IPS-18c (cell line): ENCODE measurements around the gene PDGFD.

Source experiments
- H3K4me3 ChIP-seq: 2 replicates; pipeline ENCODE4 v1.7.0; 2013; ENCODE audit warnings: low read depth, mild to moderate bottlenecking, low read length, moderate library complexity; ENCODE audit not compliant: insufficient read depth
- H3K9me3 ChIP-seq: one replicate; pipeline ENCODE4 v1.6.1; 2013; ENCODE audit warnings: mild to moderate bottlenecking, low read length, moderate library complexity; ENCODE audit not compliant: control insufficient read depth, insufficient read depth

The PDGFD gene

DNA sequence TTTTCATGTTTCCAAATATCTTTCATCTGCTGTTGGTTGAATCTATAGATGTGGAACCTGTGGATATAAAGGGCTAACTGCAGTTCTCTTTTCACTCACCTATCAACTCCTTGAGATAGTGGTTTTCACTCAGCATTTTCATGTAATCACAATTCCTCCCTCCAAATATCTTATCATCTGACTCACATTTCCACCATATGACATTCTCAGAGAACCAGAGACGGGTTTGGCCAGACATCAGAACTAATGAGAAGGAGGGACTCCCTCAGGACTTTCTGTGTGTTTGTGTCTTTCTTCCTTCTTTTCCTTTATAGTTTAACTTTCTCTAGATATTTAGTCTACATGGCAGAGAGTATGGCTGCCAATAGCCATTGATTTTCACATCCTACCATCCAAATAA lies 262.3 kb downstream of the PDGFD start:
- peaks cover 4% of the 10 kb centered on the region for H3K9me3 ChIP-seq
- H3K4me3 ChIP-seq, result no peak overlapping the region

DNA sequence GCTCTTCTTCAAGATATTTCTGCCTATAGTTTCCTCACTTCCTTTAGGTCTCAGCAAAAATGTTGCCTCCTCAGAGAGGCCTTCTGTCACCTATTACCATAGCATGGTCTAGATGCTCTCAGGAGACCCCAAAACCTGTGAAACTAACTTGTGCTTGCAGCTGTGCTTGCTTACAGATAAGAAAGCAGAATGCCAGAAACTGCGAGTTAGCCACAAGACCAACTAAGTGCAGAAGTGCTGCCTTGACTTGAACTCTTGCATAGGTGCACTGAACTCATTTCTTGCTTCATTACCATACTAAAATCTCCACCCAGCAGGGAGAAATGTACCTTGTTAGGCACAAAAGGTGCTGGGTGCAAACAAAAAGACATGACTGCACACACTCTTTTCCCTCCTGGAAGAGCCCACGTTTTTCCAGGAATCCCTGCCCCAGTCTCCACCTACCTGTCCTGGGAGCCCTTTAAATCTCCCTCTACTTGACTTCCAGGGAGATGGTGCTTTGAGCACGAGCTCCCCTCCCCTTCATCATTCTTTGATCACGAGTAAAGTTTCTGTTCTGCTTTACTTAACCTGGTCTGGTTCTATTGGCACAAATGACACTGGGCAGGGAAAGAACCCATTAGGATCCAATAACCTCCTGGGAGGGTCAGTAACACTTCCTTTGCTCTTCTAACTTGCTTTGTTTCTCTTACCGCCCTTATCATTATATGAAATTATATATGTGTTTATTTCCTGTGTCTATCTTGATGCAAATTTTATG lies 265.2 kb downstream of the PDGFD start:
- no peak overlapping the region for H3K4me3 ChIP-seq

DNA sequence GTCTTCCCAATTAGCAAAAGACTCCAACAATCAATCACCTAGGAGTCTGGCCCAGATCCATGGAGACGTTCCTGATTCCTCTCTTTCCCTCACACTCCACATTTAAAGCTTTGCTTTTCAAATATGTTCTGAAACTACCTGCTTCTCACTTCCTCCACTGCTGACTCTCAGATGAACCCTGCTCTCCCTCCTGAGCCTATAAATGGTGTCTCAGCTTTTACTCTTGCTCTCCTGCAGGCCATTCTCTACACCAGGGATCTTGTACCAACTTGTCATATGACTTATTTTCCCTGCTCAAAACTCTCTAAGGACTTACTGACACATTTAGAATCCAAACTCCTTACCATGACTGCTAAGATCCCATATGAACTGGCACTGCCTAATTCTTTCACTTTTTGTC lies 265.9 kb downstream of the PDGFD start:
- Histone ChIP-seq H3K4me3 (no peak overlapping the region), H3K9me3 (peaks cover 4% of the 10 kb centered on the region)

More for the DNA sequence above, 265.2 kb downstream of the PDGFD start:
- peaks cover 4% of the 10 kb centered on the region for H3K9me3 ChIP-seq

DNA sequence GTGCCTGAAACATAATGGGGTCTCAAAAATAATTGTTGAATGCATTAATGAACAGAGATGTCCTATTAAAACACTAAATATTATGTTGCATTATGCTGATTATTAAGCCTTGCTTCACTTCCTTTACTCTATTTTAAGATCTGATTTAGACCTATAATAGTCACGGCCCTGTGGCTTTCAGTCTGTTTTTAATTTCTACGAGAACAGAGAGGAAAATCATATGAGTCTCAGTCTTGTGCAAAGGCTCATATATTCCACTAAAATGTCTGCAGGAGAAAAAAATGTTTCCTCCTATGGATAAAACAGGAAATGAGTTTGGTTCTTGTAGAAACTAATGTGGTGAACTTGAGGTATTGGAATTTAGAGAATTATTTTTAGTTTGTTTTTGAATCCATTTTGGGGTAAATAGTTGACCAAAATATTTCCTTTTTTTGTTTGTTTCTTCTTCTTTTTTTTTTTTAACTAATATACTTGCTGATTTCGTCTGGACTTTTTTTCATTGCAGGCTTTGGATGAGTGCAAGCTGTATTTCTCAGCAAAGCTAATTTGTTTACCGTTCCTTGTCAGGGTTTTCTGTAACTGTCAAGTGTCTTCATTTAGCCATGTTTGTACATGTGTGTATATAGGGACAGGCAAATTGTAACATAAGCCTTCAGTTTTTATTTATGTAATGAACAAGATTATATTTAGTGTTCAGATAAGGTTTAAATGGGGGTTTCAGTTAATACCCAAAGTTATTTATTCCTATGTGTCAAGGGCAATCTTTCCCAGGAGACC lies 266.6 kb downstream of the PDGFD start:
- peaks cover 4% of the 10 kb centered on the region for H3K9me3 ChIP-seq
- H3K4me3 ChIP-seq, result no peak overlapping the region

DNA sequence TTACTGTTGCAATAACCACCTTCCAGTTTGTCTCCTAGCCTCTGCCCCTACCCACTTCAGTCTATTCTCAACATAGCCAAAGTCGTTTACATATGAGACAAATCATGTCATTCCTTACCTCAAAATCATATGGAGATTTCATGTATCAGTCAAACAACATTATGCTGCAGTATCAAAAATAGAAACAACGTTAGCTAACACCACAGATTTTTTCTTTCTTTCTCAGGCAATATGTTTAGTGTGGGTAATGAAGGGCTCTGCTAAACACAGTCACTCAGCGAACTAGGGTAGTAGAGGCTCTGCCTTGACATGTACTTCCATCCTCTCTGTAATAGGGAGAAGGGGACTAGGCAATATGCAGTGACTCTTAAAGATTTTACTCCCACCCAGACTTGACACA lies 268.8 kb downstream of the PDGFD start:
- no peak overlapping the region for H3K4me3 ChIP-seq
- H3K9me3 ChIP-seq, result peaks cover 4% of the 10 kb centered on the region

DNA sequence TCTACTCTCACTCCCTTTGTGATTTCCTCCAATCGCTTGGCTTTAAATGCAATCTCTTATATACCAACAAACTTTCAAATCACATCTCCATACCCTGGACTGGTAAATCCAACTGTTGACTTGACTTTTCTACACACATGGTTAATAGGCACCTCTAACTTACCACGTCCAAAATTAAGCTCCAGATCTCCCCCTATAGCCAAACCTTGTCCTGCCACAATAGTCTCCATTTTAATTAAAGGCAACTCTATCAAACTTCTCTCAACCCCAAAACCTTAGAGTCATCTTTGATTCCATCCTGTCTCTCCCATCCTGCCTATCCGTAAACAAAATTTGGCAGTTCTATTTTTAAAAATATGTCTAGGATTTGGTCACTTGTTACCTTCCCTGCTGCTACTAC lies 269.3 kb downstream of the PDGFD start:
- Histone ChIP-seq H3K9me3 (peaks cover 4% of the 10 kb centered on the region), H3K4me3 (no peak overlapping the region)

DNA sequence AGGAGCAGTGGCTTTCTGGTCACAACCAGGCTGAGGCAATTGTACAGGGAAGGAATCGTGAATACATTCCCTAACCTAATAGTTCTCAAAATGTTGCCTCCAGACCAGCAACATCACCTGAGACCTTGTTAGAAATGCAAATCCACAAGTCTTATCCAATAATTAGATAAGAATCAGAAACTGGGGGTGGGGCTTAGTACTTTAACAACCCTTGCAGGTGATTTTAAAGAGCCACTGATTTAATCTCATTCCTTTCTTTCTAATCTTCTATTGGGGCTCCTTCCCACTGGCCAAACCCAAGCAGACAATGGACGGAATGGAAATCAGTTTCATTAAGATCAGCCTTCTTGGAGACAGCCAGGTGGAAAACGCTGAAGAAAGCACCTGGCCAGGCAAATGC lies 269.9 kb downstream of the PDGFD start:
- no peak overlapping the region for H3K4me3 ChIP-seq
- H3K9me3 ChIP-seq, result peaks cover 4% of the 10 kb centered on the region

DNA sequence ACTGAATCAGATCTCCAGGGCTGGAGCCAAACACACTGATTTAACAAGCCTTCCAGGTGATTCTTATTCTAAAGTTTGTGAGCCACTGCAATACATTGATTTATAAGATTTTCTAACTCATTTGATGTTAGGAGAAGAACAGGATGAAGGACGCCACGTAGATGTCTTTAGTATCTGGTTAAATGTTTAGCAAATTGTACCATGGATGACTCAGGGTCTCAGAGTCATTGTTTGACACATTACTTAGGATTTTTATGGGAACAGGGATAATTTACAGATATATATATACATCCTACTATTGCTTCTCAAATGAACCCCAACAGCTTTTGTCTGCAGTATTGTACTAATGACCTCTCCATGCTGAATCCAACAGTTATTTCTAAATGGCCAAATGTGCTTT lies 270.6 kb downstream of the PDGFD start:
- Histone ChIP-seq H3K4me3 (no peak overlapping the region), H3K9me3 (peaks cover 4% of the 10 kb centered on the region)

DNA sequence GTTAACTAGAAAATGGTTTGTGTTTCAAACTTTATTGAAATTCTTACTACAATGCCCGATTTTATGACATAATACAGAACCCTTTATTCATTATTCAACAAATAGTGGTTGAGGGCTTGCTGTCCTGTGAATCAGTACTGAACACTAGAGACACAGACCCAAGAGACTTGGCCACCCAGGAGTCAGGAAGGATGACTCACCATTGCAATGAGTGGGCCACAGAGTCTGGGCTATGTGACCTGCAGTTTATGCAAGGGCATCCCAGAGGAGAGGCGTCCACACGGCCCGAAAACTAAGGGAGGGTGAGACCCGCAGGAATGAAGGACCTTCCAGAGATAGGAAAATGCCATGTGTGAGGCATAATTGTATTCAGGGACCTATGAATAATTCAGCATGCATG lies 271.3 kb downstream of the PDGFD start:
- no peak overlapping the region for H3K4me3 ChIP-seq
- H3K9me3 ChIP-seq, result no peaks in the 10 kb centered on the region

DNA sequence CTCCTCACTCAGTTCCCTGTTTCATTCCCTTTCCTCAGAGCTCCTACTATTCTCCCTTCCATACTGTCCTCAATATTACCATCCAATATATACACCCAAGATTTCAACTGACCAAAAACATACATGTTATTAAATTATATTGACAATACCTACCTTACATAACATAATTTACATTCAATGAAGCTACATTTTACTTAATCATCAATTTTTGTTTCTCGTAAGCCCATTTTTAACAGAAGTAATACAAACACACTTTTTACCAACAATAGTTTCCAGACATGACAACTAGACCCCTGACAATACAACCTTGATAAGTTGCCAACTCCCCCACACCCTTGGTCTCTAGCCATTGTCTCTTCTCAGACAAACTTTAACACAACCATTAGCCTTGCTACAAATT lies 273.3 kb downstream of the PDGFD start:
- Histone ChIP-seq H3K4me3 (no peak overlapping the region), H3K9me3 (no peaks in the 10 kb centered on the region)

DNA sequence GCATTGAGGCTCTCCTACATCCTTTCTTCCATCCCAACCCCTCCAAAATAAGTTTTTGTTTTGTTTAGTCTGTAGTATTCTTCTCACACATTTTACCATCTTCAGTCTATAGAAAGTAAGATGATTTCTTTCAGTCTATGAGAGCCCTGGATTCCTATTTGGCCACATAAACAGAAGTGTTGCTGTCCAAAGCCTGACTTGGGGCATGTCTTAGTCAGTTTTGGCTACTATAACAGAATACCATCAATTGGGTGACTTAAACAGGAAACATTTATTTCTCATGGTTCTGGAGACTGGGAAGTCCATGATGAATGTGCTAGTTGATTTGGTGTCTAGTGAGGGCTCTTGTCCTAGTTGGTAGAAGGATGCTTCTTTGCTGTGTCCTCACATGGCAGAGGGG lies 274.3 kb downstream of the PDGFD start:
- H3K9me3 ChIP-seq, result no peaks in the 10 kb centered on the region
- H3K4me3 ChIP-seq, result no peak overlapping the region

DNA sequence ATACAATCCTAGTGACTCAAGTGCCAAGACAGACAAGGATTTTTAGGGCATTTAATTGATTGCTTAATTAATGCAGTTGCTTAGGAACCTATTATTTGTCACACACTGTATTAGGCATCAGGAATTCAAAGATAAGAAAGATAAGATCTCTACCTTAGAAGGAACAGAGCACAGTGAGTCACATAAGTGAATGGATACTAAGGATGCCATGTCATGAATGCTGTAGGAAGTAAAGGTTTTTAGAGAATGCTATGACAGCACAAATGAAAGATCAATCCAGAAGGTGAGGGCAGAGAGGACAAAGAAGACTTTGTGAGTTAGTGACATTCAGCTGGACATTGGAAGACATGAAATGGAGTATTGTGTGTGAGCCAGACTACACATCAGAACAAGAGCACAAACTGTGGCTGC lies 275.4 kb downstream of the PDGFD start:
- H3K9me3 ChIP-seq, result no peaks in the 10 kb centered on the region
- H3K4me3 ChIP-seq, result no peak overlapping the region

DNA sequence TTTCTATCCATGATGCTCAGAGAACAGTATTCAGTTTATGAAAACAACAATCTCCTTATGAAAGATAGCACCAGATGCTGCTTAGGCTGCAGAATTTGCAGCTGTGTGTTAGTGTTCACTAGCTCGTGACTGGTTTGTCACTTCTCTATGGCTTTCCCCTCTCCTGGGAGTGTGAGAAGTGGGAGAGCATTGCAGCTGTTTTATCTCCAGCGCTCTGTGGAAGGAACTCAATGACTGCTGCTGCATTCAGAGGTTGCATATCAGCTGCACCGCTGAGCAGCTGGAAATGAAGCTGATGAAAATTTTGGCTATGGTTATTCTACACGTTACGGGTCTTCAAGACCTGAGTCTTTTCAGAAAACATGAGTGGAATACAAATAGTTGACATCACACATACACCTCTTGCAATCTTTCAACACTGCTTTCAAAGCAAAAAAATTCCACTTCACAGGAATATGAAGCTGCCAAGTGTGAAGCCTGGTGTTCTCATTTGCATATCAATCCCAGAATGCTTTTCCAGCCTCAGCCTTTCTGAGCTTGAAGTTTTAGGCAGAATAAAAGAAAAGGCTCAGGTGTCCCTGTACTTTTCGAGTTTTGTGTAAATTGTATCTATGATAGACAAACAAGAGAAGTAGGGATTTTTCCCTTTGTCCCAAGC lies 276.8 kb downstream of the PDGFD start:
- H3K4me3 ChIP-seq, result no peak overlapping the region

DNA sequence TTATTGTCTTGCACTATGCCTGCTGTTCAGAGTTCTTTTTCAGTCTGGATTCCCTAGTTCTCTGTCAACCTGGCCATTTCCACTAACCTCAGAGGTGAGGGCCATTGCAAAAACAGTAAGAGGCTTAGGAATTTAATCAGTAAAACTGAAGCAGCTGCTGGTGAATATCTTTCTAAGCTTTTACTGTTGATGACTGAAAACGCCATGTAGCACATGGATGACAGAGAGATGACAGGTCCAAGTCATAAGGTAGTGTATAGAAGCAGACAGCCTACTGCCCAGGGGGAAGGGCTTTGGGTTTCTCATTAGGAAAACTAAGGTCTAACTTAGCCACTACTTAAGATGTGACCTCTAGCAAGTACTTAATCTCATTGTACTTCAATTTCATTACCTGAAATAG lies 280.1 kb downstream of the PDGFD start:
- H3K4me3 ChIP-seq, result no peak overlapping the region
- no peaks in the 10 kb centered on the region for H3K9me3 ChIP-seq

More for the DNA sequence above, 276.8 kb downstream of the PDGFD start:
- H3K9me3 ChIP-seq, result no peaks in the 10 kb centered on the region

DNA sequence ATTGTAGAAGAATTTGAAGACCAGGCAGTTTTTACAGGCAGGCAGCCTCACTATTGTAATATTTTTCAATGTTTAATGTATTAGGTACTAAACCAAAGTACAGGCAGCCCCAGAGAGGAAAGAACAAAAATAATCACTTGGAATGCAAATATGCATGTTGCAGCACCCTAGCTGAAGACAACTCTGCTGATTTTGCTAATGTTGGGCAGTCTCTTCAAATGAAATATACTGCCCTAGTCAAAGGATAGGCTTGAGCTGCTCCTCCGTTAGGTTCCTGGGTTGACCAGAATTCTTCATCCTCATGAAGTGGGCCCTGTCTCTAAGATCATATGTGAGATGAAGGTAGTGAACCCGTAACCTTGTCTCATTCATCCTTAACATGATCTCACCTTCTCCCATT lies 280.7 kb downstream of the PDGFD start:
- no peak overlapping the region for H3K4me3 ChIP-seq
- H3K9me3 ChIP-seq, result no peaks in the 10 kb centered on the region

DNA sequence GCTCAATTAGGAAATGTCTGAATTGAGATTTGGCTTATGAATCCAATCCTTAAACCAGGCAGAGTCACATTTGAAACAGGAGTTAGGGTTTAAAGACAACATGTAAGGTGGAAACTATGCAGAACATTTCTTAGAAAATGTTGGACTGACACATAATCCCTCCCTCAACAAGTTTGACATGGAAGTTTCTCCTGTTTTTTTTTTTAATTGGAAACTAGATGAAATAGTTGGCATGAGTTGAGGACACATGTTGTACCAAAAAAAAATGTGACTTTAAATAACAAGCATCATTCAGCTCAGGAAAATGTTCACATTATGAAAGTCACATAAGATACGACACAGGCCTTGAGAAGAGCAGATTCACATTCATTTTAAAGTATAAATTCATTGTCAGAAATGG lies 282.4 kb downstream of the PDGFD start:
- Histone ChIP-seq H3K4me3 (no peak overlapping the region), H3K9me3 (no peaks in the 10 kb centered on the region)

DNA sequence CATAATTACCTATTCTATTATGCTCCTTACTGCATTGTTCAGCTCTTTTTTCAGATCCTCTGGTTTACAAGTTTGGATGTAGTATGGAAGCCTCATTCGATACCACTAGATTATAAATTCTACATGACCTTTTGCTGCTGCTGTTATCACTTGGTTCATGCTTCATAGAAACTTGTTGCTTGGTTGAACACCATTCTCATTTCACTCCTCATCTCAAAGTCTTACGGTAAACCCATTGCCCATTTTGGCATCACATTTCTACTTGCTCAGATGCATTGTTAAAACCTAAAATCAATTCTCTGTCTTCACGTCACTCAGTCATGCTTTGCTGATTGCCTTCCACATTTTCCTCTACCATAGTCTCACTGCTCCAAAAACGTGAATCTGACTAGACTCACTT lies 283.0 kb downstream of the PDGFD start:
- Histone ChIP-seq H3K4me3 (no peak overlapping the region), H3K9me3 (no peaks in the 10 kb centered on the region)

DNA sequence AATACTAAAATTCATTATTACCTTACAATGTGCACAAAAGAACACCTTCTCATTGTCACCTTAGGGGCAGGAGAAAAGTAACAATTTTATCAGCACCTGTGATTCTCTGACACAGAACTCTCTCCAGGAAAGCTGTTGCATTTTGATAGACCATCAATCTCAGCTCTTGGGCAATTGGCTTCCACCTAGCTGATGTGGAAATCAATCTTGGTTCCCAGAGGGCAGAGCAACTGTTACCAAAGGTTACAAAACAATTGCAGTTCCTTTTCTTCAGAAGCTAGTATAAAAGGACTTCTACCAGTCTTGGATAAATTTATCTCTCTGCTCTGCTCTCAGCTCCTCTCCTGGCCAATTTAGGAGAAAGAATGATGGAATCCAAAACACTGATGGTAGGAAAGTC lies 285.3 kb downstream of the PDGFD start:
- Histone ChIP-seq H3K4me3 (no peak overlapping the region), H3K9me3 (no peaks in the 10 kb centered on the region)
